DMS53 treated with DMSO at 0.1 percent for 48 hours (cell line): ENCODE measurements around the gene RAP1GAP.
A peak's percentile ranks its signal among the peaks of the same experiment; 100 is the strongest.

Experiments used
- DNase-seq: peaks from one replicate; lab custom pipeline; 2025; ENCODE audit not compliant: unreplicated experiment; lab: John Stamatoyannopoulos, UW

Gene RAP1GAP

GRCh38 chr1:21669258-21670058, at the start of gene RAP1GAP:
Gene RAP1GAP (minus strand): TSS chr1:21669357. CDS start chr1:21620032, 49,325 bp downstream.
- peak; percentile 31 for DNase-seq

GRCh38 chr1:21716169-21716568, 47.0 kb upstream of the RAP1GAP start:
- no peak for DNase-seq

DNA sequence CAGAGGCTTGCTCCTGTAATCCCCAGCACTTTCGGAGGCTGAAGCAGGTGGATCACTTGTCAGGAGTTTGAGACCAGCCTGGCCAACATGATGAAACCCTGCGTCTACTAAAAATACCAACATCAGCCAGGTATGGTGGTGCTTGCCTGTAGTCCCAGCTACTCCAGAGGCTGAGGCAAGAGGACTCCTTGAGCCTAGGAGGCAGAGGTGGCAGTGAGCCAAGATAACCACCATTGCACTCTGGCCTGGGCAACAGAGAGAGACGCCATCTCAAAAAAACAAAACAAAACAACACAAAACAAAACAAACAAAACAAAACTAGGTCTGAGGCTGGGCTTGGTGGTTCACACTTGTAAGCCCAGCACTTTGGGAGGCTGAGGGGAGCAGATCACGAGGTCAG, 38.7 kb upstream of the RAP1GAP start:
- no peak for DNase-seq

GRCh38 chr1:21707086-21707840, 38.1 kb upstream of the RAP1GAP start:
- DNase-seq: no peak

GRCh38 chr1:21706151-21706835, 37.1 kb upstream of the RAP1GAP start:
- DNase-seq: no peak

DNA sequence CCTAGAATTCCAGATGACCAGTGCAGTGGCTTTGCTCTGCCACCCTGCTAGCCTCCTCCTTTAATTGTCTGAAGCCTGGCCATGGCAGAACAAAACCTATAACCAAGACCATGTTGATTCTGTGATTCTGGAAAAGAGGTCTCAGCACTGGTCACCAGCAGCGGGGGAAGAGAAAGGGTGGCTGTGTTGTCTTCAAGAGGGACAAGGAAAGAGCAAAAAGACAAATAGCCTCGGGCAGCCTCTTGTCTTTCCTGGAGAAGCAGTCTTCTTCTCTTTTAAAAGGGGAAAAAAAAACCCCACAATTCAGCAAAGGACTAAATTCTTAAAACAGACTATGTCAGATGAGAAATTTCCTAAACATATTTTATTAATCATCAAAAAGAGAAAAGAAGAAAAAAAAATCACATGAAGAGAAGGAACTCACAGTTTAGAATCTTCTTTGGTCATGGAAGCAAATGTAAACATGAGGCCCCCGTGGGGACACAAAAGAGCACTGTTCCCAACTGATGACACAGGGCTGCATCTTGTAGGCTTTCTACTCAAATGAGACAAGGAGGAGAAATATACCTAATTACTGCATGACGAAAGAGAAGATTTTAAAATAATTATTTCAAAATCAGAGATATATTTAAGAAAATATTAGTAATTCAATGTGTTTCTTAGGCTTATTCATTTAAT, 36.3 kb upstream of the RAP1GAP start:
- no peak for DNase-seq

- no peak for DNase-seq
These were observed 35.0 kb upstream of the RAP1GAP start for GRCh38 chr1:21704145-21704544.

DNA sequence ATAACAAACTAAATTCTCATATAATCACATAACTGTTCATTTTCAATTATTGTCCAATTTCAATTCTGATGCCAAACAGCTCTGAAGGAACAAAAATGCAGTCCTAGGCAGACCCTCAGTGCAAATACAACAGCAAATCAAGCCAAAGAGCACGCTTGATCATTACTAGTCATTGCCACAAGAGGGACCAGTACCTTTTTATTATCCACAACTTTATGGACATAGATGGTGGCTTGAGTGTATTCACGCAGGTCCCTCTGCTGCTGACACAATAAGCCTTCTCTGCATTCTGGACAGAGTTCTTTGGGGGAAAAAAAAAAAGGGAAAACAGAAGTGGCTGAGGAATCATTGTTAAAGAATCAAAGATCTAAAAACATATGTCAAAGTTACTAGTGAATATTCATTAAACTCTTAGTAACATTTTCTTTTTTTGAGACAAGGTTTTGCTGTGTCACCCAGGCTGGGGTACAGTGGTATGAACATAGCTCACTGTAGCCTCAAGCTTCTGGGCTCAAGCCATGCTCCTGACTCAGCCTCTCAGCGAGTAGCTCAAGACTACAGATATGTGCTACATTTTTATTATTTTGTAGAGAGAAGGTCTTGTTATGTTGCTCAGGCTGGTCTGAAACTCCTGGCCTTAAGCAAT, 34.3 kb upstream of the RAP1GAP start:
- DNase-seq: peak; percentile 26

- no peak for DNase-seq
These were observed 33.6 kb upstream of the RAP1GAP start for GRCh38 chr1:21702780-21703179.

- DNase-seq: no peak
These were observed 32.2 kb upstream of the RAP1GAP start for GRCh38 chr1:21701401-21701800.

- DNase-seq: no peak
These were observed 30.9 kb upstream of the RAP1GAP start for GRCh38 chr1:21700094-21700493.

DNA sequence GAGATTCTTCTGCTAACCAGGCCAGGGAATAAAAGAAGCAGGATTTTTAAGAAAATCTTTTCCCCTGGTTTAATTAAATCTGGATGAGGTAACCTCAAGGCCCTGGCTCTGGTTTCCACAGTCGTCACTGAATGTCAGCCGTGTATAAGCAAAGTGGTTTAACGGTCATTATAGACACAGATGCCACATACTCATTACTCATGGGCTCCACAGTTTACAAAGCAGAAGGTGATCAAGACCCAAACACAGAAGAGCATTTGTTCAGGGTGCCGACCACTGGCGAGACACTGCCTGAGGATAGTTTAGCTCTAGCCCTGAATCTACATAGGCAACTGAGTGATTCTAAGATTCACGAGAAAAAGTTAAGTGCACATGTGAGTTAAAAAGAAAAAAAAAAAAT, 27.8 kb upstream of the RAP1GAP start:
- DNase-seq: no peak

DNA sequence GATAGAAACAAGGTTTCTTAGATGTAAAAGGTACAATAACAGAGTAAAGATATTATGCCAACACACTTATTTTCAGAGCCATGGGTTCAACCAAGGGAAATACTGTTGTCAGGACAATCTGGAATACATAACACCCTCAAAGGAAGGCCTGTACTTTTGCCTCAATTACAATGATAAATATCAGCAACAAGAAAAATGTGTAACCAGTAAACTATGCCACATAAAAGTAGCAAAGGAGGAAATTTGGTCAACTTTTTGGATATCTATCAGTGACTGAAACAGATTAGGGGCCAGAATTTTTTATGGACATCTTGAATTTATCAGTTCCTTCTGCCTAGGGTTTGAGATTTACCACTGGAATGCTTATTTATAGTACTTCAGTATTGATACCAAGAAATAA, 24.6 kb upstream of the RAP1GAP start:
- DNase-seq: no peak

DNA sequence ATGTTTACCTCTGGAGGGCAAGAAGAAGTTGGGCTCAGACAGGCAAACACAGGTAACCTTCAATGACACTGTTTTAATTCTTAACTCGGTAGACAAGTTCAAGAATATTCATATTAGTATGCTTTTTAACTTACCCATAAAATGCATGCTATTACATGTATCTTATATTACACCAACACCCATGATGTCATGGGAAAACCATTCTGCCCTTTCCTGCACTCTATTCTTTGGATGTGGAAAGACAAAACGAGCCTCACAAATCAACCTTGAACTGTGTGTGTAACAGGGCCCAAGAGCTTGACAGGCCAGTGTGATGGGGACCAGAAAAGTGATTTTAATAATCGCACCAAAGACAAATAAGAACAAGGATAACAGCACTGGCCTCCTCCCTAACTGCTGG, 22.6 kb upstream of the RAP1GAP start:
- no peak for DNase-seq

- no peak for DNase-seq
These were observed 20.7 kb upstream of the RAP1GAP start for GRCh38 chr1:21689661-21690372.

DNA sequence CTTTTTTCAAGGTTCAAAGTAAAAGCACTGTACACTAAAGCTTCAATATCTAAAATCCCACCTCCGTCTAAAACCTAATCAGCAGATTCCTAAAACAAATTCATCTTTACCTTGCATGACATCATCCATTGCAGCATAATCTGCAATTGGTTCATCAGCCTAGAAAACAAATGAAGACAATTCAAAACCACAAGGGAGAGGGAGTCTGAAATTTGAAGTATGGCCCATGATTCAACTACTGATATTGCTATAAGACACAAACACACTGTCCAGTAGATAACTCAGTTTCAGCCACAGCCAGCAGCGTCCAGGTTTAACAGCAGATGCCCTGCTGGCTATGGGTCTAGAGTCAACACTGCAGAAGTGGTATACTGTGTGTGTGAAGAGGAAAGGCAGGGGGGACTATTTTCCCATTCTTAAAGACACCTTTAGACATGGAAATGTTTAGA, 17.9 kb upstream of the RAP1GAP start:
- no peak for DNase-seq

DNA sequence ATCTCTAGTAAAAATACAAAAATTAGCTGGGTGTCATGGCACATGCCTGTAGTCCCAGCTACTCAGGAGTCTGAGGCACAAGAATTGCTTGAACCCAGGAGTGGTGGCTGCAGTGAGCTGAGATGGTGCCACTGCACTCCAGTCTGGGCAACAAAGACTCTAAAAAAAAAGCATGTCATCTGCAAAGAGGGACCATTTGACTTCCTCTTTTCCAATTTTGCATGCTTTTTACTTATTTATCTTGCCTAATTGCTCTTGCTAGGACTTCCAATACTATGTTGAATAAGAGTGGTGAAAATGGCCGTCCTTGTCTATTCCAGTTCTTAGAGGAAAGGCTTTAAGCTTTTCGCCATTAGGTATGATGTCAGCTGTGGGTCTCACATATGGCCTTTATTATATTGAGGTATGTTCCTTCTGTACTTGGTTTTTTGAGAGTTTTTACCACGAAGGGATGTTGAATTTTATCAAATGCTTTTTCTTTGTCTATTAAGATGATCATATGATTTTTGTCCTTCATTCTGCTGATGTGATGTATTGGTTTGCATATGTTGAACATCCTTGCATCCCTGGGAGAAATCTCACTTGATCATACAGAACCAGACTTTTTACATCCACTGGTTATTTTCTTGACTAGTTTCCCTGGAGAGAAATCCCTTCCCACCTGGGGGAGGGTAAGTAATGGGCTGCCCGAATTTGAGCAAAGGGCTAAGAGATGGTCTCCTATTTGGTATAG, 17.0 kb upstream of the RAP1GAP start:
- no peak for DNase-seq

GRCh38 chr1:21681426-21681825, 12.3 kb upstream of the RAP1GAP start:
- no peak for DNase-seq

GRCh38 chr1:21680918-21681317, 11.8 kb upstream of the RAP1GAP start:
- DNase-seq: no peak
